Endothelial cell of umbilical vein (primary cell): ENCODE measurements around the gene XXYLT1. TPM values are rescaled to one million over a fixed set of nuclear protein-coding genes. Genes with fewer than 3 reads are reported as not detected.

Source experiments
- BruUV-seq: library from RNA; stranded (reverse); fragments of 400-500 nt; replicated peaks from 2 replicates; lab custom pipeline; 2021; lab: Mats Ljungman, UMichigan
- CTCF ChIA-PET: fragments of 300-600, 350-600 bp; sonication (Branson Sonifier 250); formaldehyde crosslinking; loops from one replicate; lab custom pipeline; 2021; ENCODE audit warnings: antibody characterized with exemption, inconsistent platforms; lab: Charles Lee
- POLR2A ChIA-PET: fragments of 300-600, 350-600 bp; sonication (Branson Sonifier 250); formaldehyde crosslinking; loops from one replicate; lab custom pipeline; 2021; ENCODE audit warnings: antibody characterized with exemption, inconsistent platforms; lab: Charles Lee
- DNase-seq: peaks from one replicate; pipeline ENCODE4 v3.0.0-alpha.2; 2011; ENCODE audit warnings: low read depth, low spot score
- FAIRE-seq: peaks from 2 replicates; lab custom pipeline; 2011; peaks lifted over from hg19 to GRCh38; lab: Jason Lieb, UNC
- H2AFZ ChIP-seq: 2 replicates; pipeline ENCODE4 v1.6.0; 2012; ENCODE audit warnings: low read depth, low read length, control low read depth, inconsistent platforms
- H3K27ac ChIP-seq: 2 replicates; pipeline ENCODE4 v1.5.1; 2011; ENCODE audit warnings: low read depth, mild to moderate bottlenecking, control low read depth, low read length, moderate library complexity; ENCODE audit not compliant: insufficient read depth
- H3K27me3 ChIP-seq, 2 experiments: 2 replicates each; pipeline versions ENCODE4 v1.6.0 to v1.6.1; 2011; ENCODE audit warnings: low read length in 2 of 2, mixed read lengths in 1 of 2; ENCODE audit not compliant: control insufficient read depth in 2 of 2, insufficient read depth in 2 of 2
- H3K36me3 ChIP-seq, 2 experiments: 2 replicates in 1 of 2; 3 replicates in 1 of 2; pipeline ENCODE4 v1.5.1; 2011; ENCODE audit warnings: low read length in 2 of 2, mild to moderate bottlenecking in 1 of 2, moderate library complexity in 1 of 2; ENCODE audit not compliant: control insufficient read depth in 2 of 2, insufficient read depth in 2 of 2; ENCODE audit errors: extremely low read depth in 1 of 2
- H3K4me1 ChIP-seq: 3 replicates; pipeline ENCODE4 v1.5.1; 2011; ENCODE audit warnings: mild to moderate bottlenecking, low read length; ENCODE audit not compliant: control insufficient read depth, insufficient read depth; ENCODE audit errors: extremely low read depth
- H3K4me2 ChIP-seq: 2 replicates; pipeline ENCODE4 v1.6.1; 2011; ENCODE audit warnings: low read length, control low read depth, mixed read lengths; ENCODE audit not compliant: insufficient read depth
- H3K4me3 ChIP-seq, 3 experiments: fragments of 200-600 bp in 1 of 3; sonication (generic), shearing (Covaris generic) in 1 of 3; replicated peaks in 1 of 3; 2 replicates each; pipeline ENCODE4 v1.5.1; 2011 to 2016; ENCODE audit warnings: control low read depth in 3 of 3, low read length in 3 of 3, mild to moderate bottlenecking in 2 of 3, inconsistent platforms in 1 of 3, low read depth in 1 of 3, moderate library complexity in 1 of 3; ENCODE audit not compliant: insufficient read depth in 1 of 3
- H3K79me2 ChIP-seq: 2 replicates; pipeline ENCODE4 v1.6.0; 2012; ENCODE audit warnings: low read length, inconsistent platforms; ENCODE audit not compliant: control insufficient read depth, insufficient read depth
- H3K9ac ChIP-seq: replicated peaks from 2 replicates; pipeline ENCODE3; 2011; ENCODE audit warnings: low read length, control low read depth; ENCODE audit not compliant: insufficient read depth; ENCODE audit errors: extremely low read depth
- H3K9me1 ChIP-seq: replicated peaks from 3 replicates; pipeline ENCODE4 v1.6.0; 2011; ENCODE audit warnings: mild to moderate bottlenecking, low read length; ENCODE audit not compliant: control insufficient read depth, insufficient read depth; ENCODE audit errors: extremely low read depth
- H3K9me3 ChIP-seq: replicated peaks from 2 replicates; pipeline ENCODE4 v1.5.1; 2012; ENCODE audit warnings: low read length, inconsistent platforms; ENCODE audit not compliant: control insufficient read depth, insufficient read depth
- H4K20me1 ChIP-seq: replicated peaks from 2 replicates; pipeline ENCODE3; 2011; ENCODE audit warnings: mild to moderate bottlenecking, low read length; ENCODE audit not compliant: control insufficient read depth, insufficient read depth; ENCODE audit errors: extremely low read depth
- CTCF ChIP-seq, 2 donors: IDR thresholded peaks; 1 replicate in 1 of 2; 2 replicates in 1 of 2; pipeline ENCODE4 v1.5.1; 2011; ENCODE audit warnings: low read length in 2 of 2, mild to moderate bottlenecking in 2 of 2, moderate library complexity in 2 of 2, control low read depth in 1 of 2, inconsistent platforms in 1 of 2, low read depth in 1 of 2; ENCODE audit not compliant: insufficient read depth in 1 of 2; ENCODE audit errors: extremely low read depth in 1 of 2
- EZH2 ChIP-seq: IDR thresholded peaks from 2 replicates; pipeline ENCODE4 v1.6.1; 2012; ENCODE audit warnings: borderline replicate concordance, low read depth, mild to moderate bottlenecking, moderate library complexity, low read length, inconsistent platforms; ENCODE audit not compliant: severe bottlenecking
- MAX ChIP-seq: IDR thresholded peaks from 2 replicates; pipeline ENCODE4 v1.6.1; 2011; ENCODE audit not compliant: insufficient read depth, insufficient read length
- POLR2A ChIP-seq: IDR thresholded peaks from 2 replicates; pipeline ENCODE4 v1.6.1; 2012; ENCODE audit warnings: low read depth, mild to moderate bottlenecking, control low read depth, low read length
- dilution Hi-C: fragments of 300-500 bp; cut with MboI; formaldehyde crosslinking; loops from one replicate; pipeline ENCODE4 v1.15.0; 2019; ENCODE audit warnings: low sequenced_read_pairs; ENCODE audit not compliant: extremely low pct_ligation_motif_present
- intact Hi-C: fragments of 100-400 bp; cut with micrococcal nuclease; formaldehyde crosslinking; loops from one replicate; pipeline ENCODE4 v1.10.0; 2022
- polyA plus RNA-seq, 4 experiments: library from polyadenylated mRNA; depleted of rRNA in 3 of 4; stranded (reverse) in 3 of 4; unstranded in 1 of 4; fragments of >200 nt; gene quantifications; 2 replicates each; pipeline versions ENCODE4 v1.2.1 to v1.2.3, GENCODE V29; 2011 to 2012; ENCODE audit warnings: missing spikeins in 1 of 4
- total RNA-seq: library from RNA; stranded (reverse); gene quantifications from 2 replicates; pipeline ENCODE4 v1.2.3, GENCODE V29; 2021

Gene XXYLT1
- total and polyA plus RNA-seq, 2 donors (not counting 3 experiments of a cell fraction or from before 2014, with no cell fraction given) = 54.4 to 78.1 TPM

- H3K4me1 ChIP-seq = peaks cover 78% of the 10 kb centered on the region
- no peaks in the 10 kb centered on the region for H3K27me3 ChIP-seq
- BruUV-seq = no TSS peak
- H3K36me3 ChIP-seq = no peaks in the 10 kb centered on the region
- no peak overlapping the region for H3K4me3 ChIP-seq
- no peak for FAIRE-seq
- H3K27ac ChIP-seq = peak overlapping the region; percentile 95
- dilution Hi-C loops = no loop called here
- peak overlapping the region; percentile 70 for H3K9ac ChIP-seq
- POLR2A ChIA-PET = interaction anchor here (0.9 to 1.7 kb wide), 7 partner anchors 13 to 491 kb away, joined by 3 to 16 read pairs (median 4); partner anchors contain the start of gene LSG1
- H3K9me3 ChIP-seq = no peaks in the 10 kb centered on the region
- H2AFZ ChIP-seq = no peak overlapping the region
- no peak for TF ChIP-seq POLR2A
- TF ChIP-seq MAX = no peak
- no peak for TF ChIP-seq EZH2
- TF ChIP-seq CTCF (IDR thresholded peaks at IDR 0.05; ENCODE audit: extremely low read depth in 1 of 2, insufficient read depth in 1 of 2, low read depth in 1 of 2, low read length in 2 of 2) = no peak
- no peaks in the 10 kb centered on the region for H3K9me1 ChIP-seq
- DNase-seq = no peak
- H4K20me1 ChIP-seq = no peaks in the 10 kb centered on the region
- CTCF ChIA-PET = interaction anchor here (0.8 to 2.1 kb wide), 10 partner anchors 20 to 480 kb away, joined by 3 to 15 read pairs (median 4); partner anchors contain the start of gene XXYLT1
- H3K79me2 ChIP-seq = peaks cover 8% of the 10 kb centered on the region
- intact Hi-C loops = loop anchor here (1.0 kb wide), 5 partner anchors 9 to 481 kb away; no protein-coding TSS in a partner anchor
- no peak overlapping the region for H3K4me2 ChIP-seq
These were observed 108.1 kb downstream of the XXYLT1 start for GRCh38 chr3:195162816-195163215.
